Measurements from ENCODE around the gene SEMA4B. TPM values are rescaled to one million over a fixed set of nuclear protein-coding genes. Genes with fewer than 3 reads are reported as not detected.
"Not testable (repeated sequence)": the region's sequence is repeated elsewhere in the genome, so short reads cannot be mapped to it uniquely, and the experiment has no call there.

SEMA4B gene
- total RNA-seq, 4 donors from 2014 or later: 43.1 to 104 (median 59.0) TPM

DNA sequence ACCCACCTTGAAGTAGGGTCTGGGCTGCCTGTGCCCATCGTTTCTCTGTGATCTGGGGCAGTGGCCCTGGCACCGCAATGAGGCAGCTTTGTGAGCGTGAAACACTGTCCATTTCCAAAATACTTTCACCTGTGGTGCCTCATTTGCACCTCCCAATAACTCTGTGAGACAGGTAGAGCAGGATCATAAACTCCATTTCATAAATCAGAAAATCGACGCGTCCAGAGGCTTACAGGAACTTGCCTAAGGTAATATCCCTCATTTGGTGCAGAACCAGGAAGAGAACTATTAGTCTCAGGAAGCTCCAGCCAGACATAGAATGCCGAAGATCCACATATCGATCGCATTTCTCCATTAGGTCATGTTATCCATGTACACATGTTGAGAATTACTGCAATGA, 38.2 kb upstream of the SEMA4B start:
- Histone ChIP-seq H3K36me3 (no peaks in the 10 kb centered on the region), H3K27ac (no peak overlapping the region), H3K27me3 (no peaks in the 10 kb centered on the region), H3K4me3 (no peak overlapping the region), H3K9me3 (no peaks in the 10 kb centered on the region), H3K4me1 (peaks cover 0 to 35% (median 12%) of the 10 kb centered on the region in 4 donors)
- TF ChIP-seq CTCF (IDR thresholded peaks at IDR 0.05) (no peak), POLR2A (IDR thresholded peaks at IDR 0.05) (no peak), EP300 (IDR thresholded peaks at IDR 0.05) (no peak)
- DNase-seq (ENCODE audit: low spot score in 2 of 2): no peak
- WGBS, 2 donors: 87 to 88% methylated on average over 9 of the region's 9 CpGs

DNA sequence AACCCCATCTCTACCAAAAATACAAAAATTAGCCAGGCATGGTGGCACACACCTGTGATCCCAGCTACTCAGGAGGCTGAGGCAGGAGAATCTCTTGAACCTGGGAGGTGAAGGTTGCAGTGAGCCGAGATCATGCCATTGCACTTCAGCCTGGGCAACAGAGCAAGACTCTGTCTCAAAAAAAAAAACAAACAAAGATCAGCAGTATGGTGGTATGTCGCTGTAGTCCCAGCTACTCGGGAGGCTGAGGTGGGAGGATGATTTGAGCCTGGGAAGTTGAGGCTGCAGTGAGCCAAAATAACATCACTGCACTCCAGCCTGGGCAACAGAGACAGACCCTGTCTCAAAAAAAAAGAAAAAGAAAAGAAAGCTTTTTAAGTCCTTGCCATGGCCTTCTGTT, 36.9 kb upstream of the SEMA4B start:
- not testable (repeated sequence) for H3K27me3 ChIP-seq
- 90 to 94% methylated on average over 3 of the region's 3 CpGs for WGBS, 2 donors

GRCh38 chr15:90165157-90165556, 36.0 kb upstream of the SEMA4B start:
- peak overlapping the region in 3 of 4 donors; percentile 34 to 74 (median 47) for H3K27ac ChIP-seq
- no peaks in the 10 kb centered on the region for H3K27me3 ChIP-seq
- WGBS, 2 donors: 88 to 100% methylated on average over 1 of the region's 1 CpG
- no peak for DNase-seq (ENCODE audit: low spot score in 2 of 2)
- peaks cover 0 to 13% (median 0%) of the 10 kb centered on the region in 4 donors for H3K4me1 ChIP-seq
- H3K36me3 ChIP-seq: no peaks in the 10 kb centered on the region
- no peaks in the 10 kb centered on the region for H3K9me3 ChIP-seq
- TF ChIP-seq POLR2A (IDR thresholded peaks at IDR 0.05): no peak
- no peak for TF ChIP-seq CTCF (IDR thresholded peaks at IDR 0.05)
- no peak for TF ChIP-seq EP300 (IDR thresholded peaks at IDR 0.05)
- H3K4me3 ChIP-seq: no peak overlapping the region

More for the DNA sequence above, 36.9 kb upstream of the SEMA4B start:
- H3K36me3 ChIP-seq; H3K27ac ChIP-seq; DNase-seq (ENCODE audit: low spot score in 2 of 2); H3K4me3 ChIP-seq; H3K9me3 ChIP-seq: not testable (repeated sequence)
- H3K4me1 ChIP-seq: peaks cover 0 to 22% (median under 1%) of the 10 kb centered on the region in 4 donors

DNA sequence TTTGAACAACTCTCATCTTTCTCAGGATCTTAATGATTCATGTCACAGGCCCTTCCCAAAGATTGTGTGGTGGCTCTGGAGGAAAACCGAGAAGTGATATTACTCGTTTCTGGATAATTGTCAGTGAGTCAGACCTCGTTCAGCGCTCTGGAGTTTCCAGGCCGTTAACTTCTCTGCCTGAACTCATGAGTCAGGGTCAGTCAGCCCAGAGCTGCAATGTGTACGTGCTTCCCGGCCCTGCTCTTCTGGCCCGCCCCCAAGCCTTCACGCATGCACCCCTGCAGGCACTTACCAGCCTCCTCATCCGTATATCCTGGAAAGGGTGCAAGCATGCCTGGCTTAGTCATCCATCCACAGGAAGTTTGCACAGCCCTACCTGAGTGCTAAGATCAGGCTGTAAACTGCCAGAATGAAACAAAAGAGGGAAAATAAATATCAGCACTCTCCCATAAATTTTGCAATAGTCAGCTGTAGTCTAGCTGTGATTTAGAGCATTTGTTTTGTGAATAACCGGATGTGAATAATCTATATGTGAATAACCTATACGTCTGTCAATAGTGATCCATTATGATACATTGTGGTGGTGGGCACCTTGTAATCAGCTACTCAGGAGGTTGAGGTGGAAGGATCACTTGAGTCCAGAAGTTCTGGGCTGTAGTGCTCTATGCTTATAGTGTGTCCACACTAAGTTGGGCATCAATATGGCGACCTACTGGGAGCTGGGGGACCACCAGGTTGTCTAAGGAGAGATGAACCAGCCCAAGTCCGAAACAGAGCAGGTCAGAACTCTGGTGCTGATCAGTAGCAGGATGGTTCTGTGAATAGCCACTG, 35.3 kb upstream of the SEMA4B start:
- no peak overlapping the region for H3K4me3 ChIP-seq
- H3K9me3 ChIP-seq: no peaks in the 10 kb centered on the region
- TF ChIP-seq CTCF (IDR thresholded peaks at IDR 0.05) (no peak), EP300 (IDR thresholded peaks at IDR 0.05) (no peak), POLR2A (IDR thresholded peaks at IDR 0.05) (no peak)
- no peaks in the 10 kb centered on the region for H3K36me3 ChIP-seq
- peak overlapping the region in 3 of 4 donors; percentile 34 to 74 (median 47) for H3K27ac ChIP-seq
- no peak for DNase-seq (ENCODE audit: low spot score in 2 of 2)
- H3K4me1 ChIP-seq: peaks cover 0 to 11% (median 0%) of the 10 kb centered on the region in 4 donors
- no peaks in the 10 kb centered on the region for H3K27me3 ChIP-seq
- WGBS, 2 donors: 29 to 32% methylated on average over 13 to 14 of the region's 14 CpGs

GRCh38 chr15:90167121-90167520, 34.0 kb upstream of the SEMA4B start:
- Histone ChIP-seq H3K36me3 (no peaks in the 10 kb centered on the region), H3K4me3 (no peak overlapping the region), H3K27ac (no peak overlapping the region), H3K27me3 (no peaks in the 10 kb centered on the region), H3K9me3 (no peaks in the 10 kb centered on the region), H3K4me1 (peaks cover 0 to 11% (median 0%) of the 10 kb centered on the region in 4 donors)
- 97 to 98% methylated on average over 4 of the region's 4 CpGs for WGBS, 2 donors
- no peak for TF ChIP-seq POLR2A (IDR thresholded peaks at IDR 0.05)
- TF ChIP-seq EP300 (IDR thresholded peaks at IDR 0.05): no peak
- no peak for TF ChIP-seq CTCF (IDR thresholded peaks at IDR 0.05)
- DNase-seq (ENCODE audit: low spot score in 2 of 2): no peak
